NB4 (cell line): ENCODE data around the gene CCDC149.

ENCODE experiments used
- POLR2A ChIP-seq: IDR thresholded peaks from 2 replicates; pipeline ENCODE4 v1.6.1; 2011; ENCODE audit warnings: mild to moderate bottlenecking; ENCODE audit not compliant: insufficient read length; ENCODE audit errors: extremely low read depth
- TF ChIP-seq, protein P1 (sequence below): IDR thresholded peaks from one replicate; pipeline ENCODE4 v1.5.1; 2012; ENCODE audit warnings: low read depth, low read length

DNA sequence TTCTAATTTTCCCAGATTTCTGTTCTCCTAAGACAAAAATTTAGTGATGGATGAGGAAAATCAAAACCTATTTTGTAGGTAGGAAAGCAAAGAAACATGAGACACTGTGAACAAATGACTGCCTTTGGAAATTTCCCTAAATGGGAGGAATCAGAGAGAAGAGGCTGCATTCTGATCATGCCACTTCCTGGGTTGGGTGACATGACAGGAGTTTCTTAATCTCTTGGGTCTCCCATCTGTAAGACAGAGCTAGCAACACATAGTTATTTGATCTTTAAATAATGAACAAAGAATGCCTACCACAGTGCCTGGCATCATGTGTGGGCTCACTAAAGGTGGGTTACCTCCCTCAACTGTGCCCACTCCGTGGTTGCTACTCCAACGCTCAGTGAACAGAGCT lies 57.1 kb downstream of the CCDC149 start:
- TF ChIP-seq, protein P1, sequence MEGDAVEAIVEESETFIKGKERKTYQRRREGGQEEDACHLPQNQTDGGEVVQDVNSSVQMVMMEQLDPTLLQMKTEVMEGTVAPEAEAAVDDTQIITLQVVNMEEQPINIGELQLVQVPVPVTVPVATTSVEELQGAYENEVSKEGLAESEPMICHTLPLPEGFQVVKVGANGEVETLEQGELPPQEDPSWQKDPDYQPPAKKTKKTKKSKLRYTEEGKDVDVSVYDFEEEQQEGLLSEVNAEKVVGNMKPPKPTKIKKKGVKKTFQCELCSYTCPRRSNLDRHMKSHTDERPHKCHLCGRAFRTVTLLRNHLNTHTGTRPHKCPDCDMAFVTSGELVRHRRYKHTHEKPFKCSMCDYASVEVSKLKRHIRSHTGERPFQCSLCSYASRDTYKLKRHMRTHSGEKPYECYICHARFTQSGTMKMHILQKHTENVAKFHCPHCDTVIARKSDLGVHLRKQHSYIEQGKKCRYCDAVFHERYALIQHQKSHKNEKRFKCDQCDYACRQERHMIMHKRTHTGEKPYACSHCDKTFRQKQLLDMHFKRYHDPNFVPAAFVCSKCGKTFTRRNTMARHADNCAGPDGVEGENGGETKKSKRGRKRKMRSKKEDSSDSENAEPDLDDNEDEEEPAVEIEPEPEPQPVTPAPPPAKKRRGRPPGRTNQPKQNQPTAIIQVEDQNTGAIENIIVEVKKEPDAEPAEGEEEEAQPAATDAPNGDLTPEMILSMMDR = no peak
- TF ChIP-seq POLR2A = no peak
